ENCODE data around the gene RTP1. TPM values are rescaled to one million over a fixed set of nuclear protein-coding genes. Genes with fewer than 3 reads are reported as not detected.
A peak's percentile ranks its signal among the peaks of the same experiment; 100 is the strongest.

The RTP1 gene
- total RNA-seq, 1 donor from 2014 or later = not detected

- TF ChIP-seq CTCF (IDR thresholded peaks at IDR 0.05) = no peak
- H3K4me1 ChIP-seq = peaks cover 6% of the 10 kb centered on the region
- no peaks in the 10 kb centered on the region for H3K9me3 ChIP-seq
- no peak overlapping the region for H3K4me3 ChIP-seq
- no peak overlapping the region for H3K27ac ChIP-seq
- no peaks in the 10 kb centered on the region for H3K27me3 ChIP-seq (ENCODE audit: low read depth)
- DNase-seq = no peak
- ATAC-seq = no peak
- intact Hi-C loops (cut with DNase I) = no loop called here
- H3K36me3 ChIP-seq = no peaks in the 10 kb centered on the region
These were observed 12.2 kb downstream of the RTP1 start for GRCh38 chr3:187209491-187209890.

DNA sequence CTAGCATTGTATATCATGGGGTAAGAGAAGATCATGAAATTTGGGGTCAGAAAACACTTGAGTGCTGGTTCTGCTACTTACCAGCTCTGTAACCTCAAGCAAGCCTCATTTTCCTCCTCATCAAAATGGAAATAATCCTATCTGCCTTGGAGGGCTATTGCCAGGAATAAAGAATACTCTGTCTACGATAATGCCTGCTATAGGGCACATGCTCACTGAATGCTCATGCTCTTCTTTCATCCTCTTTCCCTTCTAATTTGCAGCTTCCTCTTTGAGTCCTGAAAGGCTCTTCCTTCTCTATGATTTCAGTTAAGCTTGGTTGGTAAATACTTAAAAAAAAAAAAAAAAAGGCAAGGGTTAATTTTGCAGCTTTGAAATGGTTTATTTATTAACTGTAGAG, 12.8 kb downstream of the RTP1 start:
- H3K36me3 ChIP-seq = no peaks in the 10 kb centered on the region
- no peak overlapping the region for H3K4me3 ChIP-seq
- no peaks in the 10 kb centered on the region for H3K27me3 ChIP-seq (ENCODE audit: low read depth)
- no peak for TF ChIP-seq CTCF (IDR thresholded peaks at IDR 0.05)
- DNase-seq = no peak
- H3K4me1 ChIP-seq = peaks cover 6% of the 10 kb centered on the region
- intact Hi-C loops (cut with DNase I) = no loop called here
- H3K9me3 ChIP-seq = no peaks in the 10 kb centered on the region
- H3K27ac ChIP-seq = no peak overlapping the region
- ATAC-seq = no peak

DNA sequence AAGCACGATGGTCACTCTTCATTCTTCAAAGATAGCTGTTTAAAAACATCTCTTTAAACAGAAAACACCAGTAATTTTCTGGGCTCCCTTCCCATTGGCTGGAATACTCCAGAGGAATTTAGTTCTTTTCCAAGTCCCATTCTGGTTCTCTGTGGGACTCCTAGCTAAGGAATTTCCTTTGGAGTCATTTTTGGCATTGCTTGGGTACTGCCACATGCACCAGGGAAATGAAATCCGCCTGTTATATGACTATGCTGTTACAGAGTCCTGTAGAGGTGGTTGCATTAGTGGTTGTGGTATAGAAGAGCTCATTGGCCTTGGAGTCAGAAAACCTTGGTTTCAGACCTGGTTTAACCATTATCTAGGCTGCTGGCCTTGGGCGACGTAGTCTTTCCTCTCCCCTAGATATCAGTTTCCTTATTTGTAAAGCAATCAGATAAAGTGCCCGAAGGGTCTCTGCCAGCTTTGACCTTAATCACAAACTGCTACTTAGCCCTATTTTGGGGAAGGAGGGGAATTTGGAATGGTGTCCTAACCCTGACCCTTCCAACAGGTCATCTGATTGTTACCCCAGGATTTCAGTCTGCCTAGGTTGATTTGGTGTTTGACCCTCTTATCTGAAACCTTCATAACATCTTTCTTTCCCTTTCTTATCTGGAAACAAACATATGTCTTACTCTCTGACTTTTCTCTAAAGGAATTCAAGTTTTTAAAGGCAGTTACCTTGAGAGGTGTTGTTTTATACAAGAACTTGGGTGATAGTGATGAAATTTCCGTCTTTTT, 13.4 kb downstream of the RTP1 start:
- peaks cover 6% of the 10 kb centered on the region for H3K4me1 ChIP-seq
- peak; percentile 37 to 45 for ATAC-seq
- intact Hi-C loops (cut with DNase I) = no loop called here

GRCh38 chr3:187211532-187212195, 14.4 kb downstream of the RTP1 start:
- ATAC-seq (no peak), DNase-seq (no peak)
- Histone ChIP-seq H3K27ac (no peak overlapping the region), H3K36me3 (no peaks in the 10 kb centered on the region), H3K9me3 (no peaks in the 10 kb centered on the region), H3K4me3 (no peak overlapping the region), H3K4me1 (peaks cover 6% of the 10 kb centered on the region), H3K27me3 (ENCODE audit: low read depth) (no peaks in the 10 kb centered on the region)
- intact Hi-C loops (cut with DNase I) = no loop called here
- no peak for TF ChIP-seq CTCF (IDR thresholded peaks at IDR 0.05)

More for the DNA sequence above, 13.4 kb downstream of the RTP1 start:
- Histone ChIP-seq H3K27ac (peak overlapping the region; percentile 48), H3K4me3 (no peak overlapping the region), H3K36me3 (no peaks in the 10 kb centered on the region), H3K9me3 (no peaks in the 10 kb centered on the region), H3K27me3 (ENCODE audit: low read depth) (no peaks in the 10 kb centered on the region)
- DNase-seq = no peak
- TF ChIP-seq CTCF (IDR thresholded peaks at IDR 0.05) = no peak

DNA sequence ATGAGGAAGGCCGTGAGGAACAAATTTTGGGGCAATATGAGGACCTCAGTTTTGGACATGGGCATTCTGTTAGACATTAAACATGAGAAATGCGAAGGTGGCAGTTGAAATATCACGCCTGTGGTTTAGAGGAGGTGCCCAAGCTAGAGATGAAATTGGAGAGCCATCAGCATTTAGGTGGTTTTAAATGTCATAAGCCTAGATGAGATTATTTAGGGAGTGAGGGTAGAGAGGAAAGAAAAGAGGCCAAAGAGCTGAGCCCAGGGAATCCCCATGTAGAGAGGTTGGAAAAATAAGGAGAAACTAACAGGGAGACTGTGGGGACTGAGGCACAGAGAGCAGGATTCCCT, 14.9 kb downstream of the RTP1 start:
- TF ChIP-seq CTCF (IDR thresholded peaks at IDR 0.05) = no peak
- no peaks in the 10 kb centered on the region for H3K9me3 ChIP-seq
- intact Hi-C loops (cut with DNase I) = no loop called here
- DNase-seq (no peak), ATAC-seq (no peak)
- peaks cover 6% of the 10 kb centered on the region for H3K4me1 ChIP-seq
- peak overlapping the region; percentile 1 for H3K27ac ChIP-seq
- no peaks in the 10 kb centered on the region for H3K36me3 ChIP-seq
- H3K27me3 ChIP-seq (ENCODE audit: low read depth) = no peaks in the 10 kb centered on the region
- H3K4me3 ChIP-seq = no peak overlapping the region

Data from lower lobe of right lung (tissue), 2 donors.